Measurements from ENCODE around the gene TMSB10.

Gene TMSB10

GRCh38 chr2:84880645-84881521 is 24.6 kb upstream of the TMSB10 start, which contains the start of gene TRABD2A:
Gene TRABD2A (minus strand): TSS chr2:84881084. CDS start chr2:84881039, 45 bp downstream.
- DNase-seq: peak; percentile 71

- DNase-seq: peak; percentile 90
These were observed 23.7 kb upstream of the TMSB10 start for GRCh38 chr2:84881581-84882413.

- no peak for DNase-seq
These were observed 23.1 kb upstream of the TMSB10 start for GRCh38 chr2:84882414-84882738.

- DNase-seq: no peak
These were observed 22.5 kb upstream of the TMSB10 start for GRCh38 chr2:84882775-84883550.

GRCh38 chr2:84884449-84884848 is 21.0 kb upstream of the TMSB10 start:
- no peak for DNase-seq

- DNase-seq: no peak
These were observed 20.3 kb upstream of the TMSB10 start for GRCh38 chr2:84885111-84885510.

- DNase-seq: no peak
These were observed 18.7 kb upstream of the TMSB10 start for GRCh38 chr2:84886791-84887190.

- DNase-seq: peak; percentile 78
These were observed 16.8 kb upstream of the TMSB10 start for GRCh38 chr2:84888401-84889276.

- no peak for DNase-seq
These were observed 16.1 kb upstream of the TMSB10 start for GRCh38 chr2:84889332-84889731.

GRCh38 chr2:84891355-84892010 is 14.0 kb upstream of the TMSB10 start:
- no peak for DNase-seq

- no peak for DNase-seq
These were observed 11.3 kb upstream of the TMSB10 start for GRCh38 chr2:84894131-84894586.

GRCh38 chr2:84894758-84895520 is 10.5 kb upstream of the TMSB10 start:
- DNase-seq: peak; percentile 45

- DNase-seq: no peak
These were observed 8.9 kb upstream of the TMSB10 start for GRCh38 chr2:84896567-84896966.

GRCh38 chr2:84897773-84898172 is 7.7 kb upstream of the TMSB10 start:
- no peak for DNase-seq

- no peak for DNase-seq
These were observed 5.9 kb upstream of the TMSB10 start for GRCh38 chr2:84899304-84900204.

- DNase-seq: no peak
These were observed 4.5 kb upstream of the TMSB10 start for GRCh38 chr2:84900971-84901370.

- DNase-seq: no peak
These were observed 3.8 kb upstream of the TMSB10 start for GRCh38 chr2:84901593-84902120.

GRCh38 chr2:84902526-84902925 is 2.9 kb upstream of the TMSB10 start:
- no peak for DNase-seq

GRCh38 chr2:84904151-84904550 is 1.3 kb upstream of the TMSB10 start:
- no peak for DNase-seq

Measured in CD4-positive, alpha-beta T cell treated with Interleukin-21 for 1 hour (primary cell).